Daoy (cell line): ENCODE results near the gene SPTLC1. TPM values are rescaled to one million over a fixed set of nuclear protein-coding genes. Genes with fewer than 3 reads are reported as not detected.
"Not testable (repeated sequence)": the region's sequence is repeated elsewhere in the genome, so short reads cannot be mapped to it uniquely, and the experiment has no call there.

Experiments used
- DNase-seq: peaks from one replicate; pipeline ENCODE4 v3.0.0-alpha.2; 2015; ENCODE audit warnings: low read depth
- total RNA-seq: library from RNA; depleted of rRNA; stranded (reverse); fragments of >200 nt; shearing (Covaris generic); gene quantifications from 2 replicates; pipeline ENCODE4 v1.2.3, GENCODE V29; 2014; rRNA removed

SPTLC1 gene
- total RNA-seq, result 109 and 118 TPM in 2 replicates

DNA sequence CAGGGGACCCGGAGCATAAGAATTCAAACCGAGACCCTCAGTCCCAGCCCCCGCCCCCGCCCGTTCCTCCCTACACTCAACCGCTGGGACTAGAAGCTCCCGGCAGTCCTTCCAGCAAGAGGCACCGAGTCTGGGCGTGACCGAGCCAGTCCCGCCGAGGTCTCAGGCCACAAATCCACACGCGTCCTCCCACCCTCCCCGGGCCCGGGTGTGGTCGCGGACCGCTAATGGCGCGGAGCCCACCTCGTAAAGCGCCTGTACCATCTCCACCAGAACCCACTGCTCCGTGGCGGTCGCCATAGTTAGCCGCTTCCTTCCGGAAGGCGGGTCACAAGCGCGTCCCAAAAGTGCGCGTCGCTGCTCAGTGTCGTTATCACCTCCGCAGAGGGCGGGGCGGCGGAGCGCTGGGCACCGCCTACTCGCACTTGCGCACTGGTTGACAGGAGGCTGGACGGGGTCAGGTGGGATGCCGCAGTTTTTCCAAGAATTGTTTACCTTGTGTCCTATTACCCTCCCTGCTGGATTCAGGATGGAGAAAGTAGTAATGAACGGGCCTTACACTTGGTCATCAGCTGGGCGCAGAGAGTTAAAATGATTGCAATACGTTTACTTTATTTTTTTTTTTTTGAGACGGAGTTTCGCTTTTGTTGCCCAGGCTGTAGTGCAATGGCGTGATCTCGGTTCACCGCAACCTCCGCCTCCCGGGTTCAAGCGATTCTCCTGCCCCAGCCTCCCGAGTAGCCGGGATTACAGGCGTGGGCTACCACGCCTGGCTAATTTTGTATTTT lies at the start of gene SPTLC1:
TSS of gene SPTLC1 (minus strand) at position 343 of the 788 bp plus-strand sequence. CDS start at position 300, 43 bp downstream.
- DNase-seq, result peak; percentile 98

DNA sequence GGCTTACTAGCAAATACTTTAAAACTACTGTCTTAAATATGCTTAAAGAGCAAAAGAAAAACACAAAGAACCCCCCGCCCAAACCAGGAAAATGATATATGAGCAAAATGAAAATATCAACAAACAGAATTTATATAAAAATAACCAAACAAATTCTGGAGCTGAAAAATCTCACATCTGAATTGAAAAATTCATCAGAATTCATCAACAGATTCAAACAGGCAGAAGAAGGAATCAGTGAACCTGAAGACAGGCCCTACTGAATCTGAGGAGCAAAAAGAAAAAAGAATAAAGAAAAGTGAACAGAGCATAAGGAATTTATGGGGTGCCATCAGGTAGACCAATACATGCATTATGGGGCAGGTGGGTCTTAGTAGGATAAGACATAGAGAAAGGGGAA lies 49.8 kb upstream of the SPTLC1 start:
- DNase-seq, result no peak

DNA sequence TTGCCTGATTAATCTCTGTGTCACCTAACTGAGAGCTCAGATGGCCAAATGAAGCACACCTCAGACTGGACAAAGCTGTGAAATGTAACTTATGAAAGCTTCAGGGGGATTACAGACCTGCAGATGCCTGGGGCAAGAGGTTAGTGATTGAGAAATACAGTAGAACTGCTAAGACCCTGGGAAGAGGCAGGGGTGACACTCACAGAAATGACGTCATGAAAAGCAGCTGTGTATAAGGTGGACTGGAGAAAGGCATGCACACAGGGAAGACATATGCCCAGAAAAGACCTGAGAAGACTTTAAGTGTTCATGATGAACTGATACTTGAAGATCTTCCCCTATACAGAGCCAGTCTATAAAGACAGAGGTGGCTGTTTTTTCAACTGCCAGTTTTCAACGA lies 49.3 kb upstream of the SPTLC1 start:
- DNase-seq, result no peak

DNA sequence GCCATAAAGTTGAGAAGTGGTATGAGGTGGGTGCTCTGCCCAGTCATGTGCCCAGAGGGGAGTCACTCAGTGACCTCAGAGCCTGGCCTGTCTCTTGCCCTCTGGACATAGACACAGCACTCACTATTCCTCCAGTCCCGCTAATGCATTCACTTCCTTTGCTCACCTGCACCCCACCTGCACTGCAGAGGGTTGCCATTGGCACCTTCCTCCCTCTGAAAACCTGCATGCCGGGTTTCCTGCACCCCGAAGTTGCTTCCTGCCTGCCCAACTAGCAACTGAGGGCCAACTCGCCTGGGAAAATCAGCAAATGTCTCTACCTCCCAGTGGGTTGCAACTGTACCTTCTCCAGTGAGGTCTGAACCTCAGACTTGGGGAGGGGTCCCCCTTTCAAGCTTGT lies 48.1 kb upstream of the SPTLC1 start:
- no peak for DNase-seq

DNA sequence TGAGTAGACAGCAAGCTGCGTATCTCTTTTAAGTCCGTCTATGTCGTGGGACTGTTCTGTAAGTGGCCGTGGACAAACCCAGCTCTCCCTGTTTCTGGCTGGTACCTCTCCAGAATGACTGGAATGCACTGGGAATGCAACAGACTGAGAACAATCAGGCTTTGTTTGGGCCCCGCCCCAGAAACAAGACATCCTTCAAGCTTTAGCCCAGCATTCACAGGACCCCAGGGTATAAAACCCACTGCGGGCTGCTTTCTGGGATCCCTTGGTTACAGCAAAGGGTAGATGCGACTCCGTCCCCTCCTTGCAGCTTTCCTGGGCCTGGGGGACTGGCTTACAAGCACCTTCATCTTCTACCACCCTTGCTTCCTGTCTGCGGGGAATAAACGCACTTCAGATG lies 45.6 kb upstream of the SPTLC1 start:
- no peak for DNase-seq

DNA sequence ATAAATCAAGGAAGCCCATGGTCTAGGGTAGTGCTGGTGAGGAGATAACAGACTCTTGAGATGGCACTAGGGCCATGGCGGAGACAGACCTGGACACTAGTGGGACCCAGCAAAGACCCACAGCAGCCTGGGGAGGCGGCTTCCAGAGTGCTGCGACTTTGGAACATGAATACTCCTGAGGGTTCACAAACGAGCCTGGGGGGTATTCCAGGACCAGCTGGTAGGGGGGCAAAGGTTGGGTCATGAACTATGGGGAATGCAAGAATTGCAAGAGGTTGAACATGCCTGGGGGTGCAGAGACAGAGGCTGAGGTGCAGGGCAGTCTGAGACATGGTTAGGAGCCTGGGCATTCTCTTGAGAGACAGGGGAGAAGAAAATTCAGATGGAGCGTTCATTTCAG lies 43.8 kb upstream of the SPTLC1 start:
- no peak for DNase-seq

DNA sequence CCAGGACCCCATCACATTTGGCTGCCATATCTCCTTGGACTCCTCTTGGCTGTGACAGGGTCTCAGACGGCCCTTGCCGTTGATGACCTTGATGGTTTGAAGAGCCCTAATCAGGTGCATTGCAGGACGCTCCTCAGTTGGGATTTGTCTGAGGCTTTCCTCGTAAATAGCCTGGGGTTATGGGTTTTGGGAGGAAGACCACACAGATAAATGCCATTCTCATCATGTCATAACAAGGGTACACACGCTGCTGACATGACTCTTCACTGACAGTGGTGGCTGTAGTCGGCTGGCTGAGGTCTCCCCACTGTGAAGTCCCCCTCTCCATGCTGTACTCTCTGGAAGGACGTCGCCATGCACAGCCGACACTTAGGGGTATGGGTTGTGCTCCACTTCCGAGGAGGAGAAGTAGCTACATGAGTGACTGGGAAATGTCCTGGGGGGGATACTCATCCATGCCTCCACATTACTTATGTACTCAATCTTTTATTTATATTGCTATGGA lies 42.9 kb upstream of the SPTLC1 start:
- no peak for DNase-seq

GRCh38 chr9:92155736-92156135 lies 40.5 kb upstream of the SPTLC1 start:
- DNase-seq, result not testable (repeated sequence)

DNA sequence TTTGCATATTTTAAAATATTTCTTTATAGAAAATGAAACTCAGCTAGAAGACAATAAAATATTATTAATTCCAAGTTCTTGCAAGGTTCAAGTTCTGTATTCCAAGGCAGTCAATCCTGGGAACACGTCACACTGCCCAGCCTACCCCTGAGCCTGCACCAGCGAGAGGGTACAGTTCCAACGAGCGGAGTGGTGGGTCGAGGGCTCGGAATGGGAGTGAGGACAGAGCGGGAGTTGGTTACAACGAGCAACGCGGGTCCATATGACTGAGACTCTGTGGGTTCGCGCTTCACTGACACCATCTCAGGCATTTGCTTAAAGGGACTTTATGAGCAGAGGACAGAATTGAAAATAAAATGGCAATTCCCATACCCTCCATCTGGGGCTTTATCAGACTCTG lies 40.0 kb upstream of the SPTLC1 start:
- no peak for DNase-seq

DNA sequence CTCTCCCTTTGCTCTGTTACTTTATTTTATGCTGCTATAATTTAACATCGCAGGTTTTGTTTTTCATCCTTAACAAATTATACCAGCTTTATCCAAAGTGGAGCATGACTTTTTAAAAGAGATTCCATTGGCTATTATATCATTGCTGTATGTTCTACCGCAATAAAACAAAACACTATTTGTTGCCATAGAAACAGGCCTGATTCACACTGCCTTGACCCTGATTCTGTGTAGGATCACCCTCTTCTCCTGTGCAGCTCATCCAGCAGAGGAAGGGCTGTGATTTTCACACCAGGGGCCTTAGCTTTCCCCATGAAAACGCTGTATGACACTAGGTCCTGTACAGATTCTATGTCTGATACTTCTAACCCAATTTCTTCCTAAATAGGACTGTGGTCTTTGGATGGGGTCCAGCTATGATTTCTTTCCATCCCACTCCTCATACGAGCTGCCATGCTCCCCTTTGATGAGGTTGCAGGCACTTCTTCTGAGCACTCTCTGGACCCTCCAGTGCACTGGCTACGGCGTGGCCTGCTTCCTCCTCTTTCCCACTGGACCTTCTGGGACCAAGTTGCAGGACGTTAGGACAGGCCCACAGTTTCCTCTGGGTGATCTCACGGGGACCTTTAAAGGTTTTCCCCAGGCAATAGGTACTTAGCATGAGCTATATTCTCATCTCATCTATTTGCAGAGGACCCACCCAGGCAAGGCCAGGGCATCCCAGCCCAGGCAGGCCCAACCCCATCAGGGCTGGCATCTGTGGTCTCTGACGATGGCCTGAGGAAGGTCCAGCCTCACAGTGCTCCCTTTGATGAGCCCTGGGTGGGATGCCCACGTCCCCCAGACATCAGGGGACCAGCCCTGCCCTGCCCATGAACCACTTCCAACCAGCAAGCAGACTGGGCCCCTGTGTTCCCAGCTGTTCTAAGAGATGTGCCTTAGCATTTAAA lies 38.5 kb upstream of the SPTLC1 start:
- peak; percentile 88 for DNase-seq

DNA sequence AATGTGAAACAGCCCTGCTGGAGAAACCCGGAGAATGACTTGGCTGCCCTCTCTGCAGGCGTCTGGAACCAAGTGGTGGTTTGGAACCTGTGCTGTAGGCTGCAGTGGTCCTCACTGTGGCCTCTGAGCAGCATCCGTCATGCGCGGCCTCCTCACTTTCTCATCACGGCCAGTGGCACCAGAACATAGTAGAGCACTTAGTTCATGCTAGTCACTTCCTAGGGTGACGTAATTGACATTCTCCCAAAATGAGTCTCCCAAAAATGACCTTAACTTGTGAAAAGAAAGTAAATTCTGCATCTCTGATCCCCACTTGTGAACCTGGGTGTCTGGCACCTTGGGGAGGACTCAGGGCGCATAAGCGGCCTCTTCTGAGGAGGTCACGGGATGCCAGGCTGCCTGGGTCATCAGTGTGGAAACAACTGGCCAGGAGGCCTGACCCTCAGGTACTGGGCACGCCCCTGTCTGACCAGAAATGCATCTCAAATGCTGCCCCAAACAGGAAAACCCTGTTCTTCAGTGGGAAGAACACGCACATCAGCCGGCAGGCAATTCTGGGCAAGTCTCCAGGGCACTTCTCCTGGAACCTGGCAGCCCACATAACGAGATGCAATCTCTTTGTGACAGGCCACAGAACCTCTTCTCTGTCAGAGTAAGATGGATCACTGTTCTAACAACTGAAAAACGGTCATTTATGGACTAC lies 36.6 kb upstream of the SPTLC1 start:
- DNase-seq, result peak; percentile 93

GRCh38 chr9:92150501-92151470 lies 35.6 kb upstream of the SPTLC1 start:
- DNase-seq, result not testable (repeated sequence)

DNA sequence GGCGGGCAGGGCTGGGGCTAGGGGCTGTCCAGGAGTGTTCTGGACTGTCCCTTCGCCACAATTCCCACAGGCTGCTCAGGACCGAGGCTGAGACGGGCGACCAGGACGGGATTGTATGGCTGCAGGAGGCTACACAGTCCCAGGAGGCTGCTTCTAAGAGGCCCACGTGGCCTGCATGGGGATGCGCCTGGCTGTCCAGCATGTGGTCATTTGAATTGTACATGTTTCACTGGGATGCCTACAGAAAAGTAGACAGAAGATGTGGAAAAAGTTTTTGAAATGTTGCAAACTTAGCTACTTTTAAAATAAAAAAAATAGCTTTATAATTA lies 32.6 kb upstream of the SPTLC1 start:
- no peak for DNase-seq

GRCh38 chr9:92147030-92147851 lies 32.0 kb upstream of the SPTLC1 start:
- DNase-seq, result peak; percentile 86

DNA sequence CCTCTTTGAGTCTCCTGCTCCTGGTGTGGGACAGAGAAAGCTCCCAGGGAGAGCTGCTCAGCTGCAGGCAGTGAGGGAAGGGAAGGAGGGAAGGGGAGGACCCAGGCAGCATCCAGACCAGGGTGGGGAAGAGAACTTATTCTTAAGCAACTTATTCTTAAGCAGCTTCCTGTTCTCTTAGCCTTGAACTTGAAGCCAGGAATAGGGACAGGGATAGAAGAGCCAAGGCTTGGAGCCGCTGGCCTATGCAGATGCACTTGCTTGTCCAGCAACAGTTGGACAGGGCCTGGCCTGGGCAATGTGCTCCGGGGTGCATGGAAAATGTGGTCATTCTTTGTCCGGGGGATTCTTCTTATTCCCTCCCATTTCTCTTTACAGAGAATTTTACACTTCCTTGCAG lies 31.4 kb upstream of the SPTLC1 start:
- DNase-seq, result no peak

- not testable (repeated sequence) for DNase-seq
Measured at GRCh38 chr9:92145784-92146183, 30.6 kb upstream of the SPTLC1 start.

DNA sequence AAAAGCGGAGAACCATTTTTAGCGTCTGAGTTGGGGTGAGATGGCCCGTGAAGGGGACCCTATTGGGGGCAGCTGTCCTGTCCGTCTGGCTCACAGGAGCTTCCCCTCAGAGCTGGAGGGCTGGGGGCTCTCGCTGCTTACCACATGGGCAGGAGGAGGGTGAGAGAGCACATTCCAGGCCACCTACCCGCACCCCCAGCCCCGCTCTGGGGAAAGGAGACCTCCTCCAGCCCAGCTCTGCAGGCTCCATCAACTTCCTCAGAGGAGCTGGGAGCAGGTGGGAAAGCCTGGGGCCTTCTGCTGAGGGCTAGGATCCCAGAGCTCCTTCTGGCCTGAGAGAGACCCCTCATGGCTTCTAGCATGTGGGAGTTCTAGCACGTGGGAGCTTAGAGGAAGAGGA lies 27.1 kb upstream of the SPTLC1 start:
- no peak for DNase-seq

GRCh38 chr9:92141144-92142129 lies 26.2 kb upstream of the SPTLC1 start:
- DNase-seq, result peak; percentile 45

GRCh38 chr9:92140754-92141143 lies 25.5 kb upstream of the SPTLC1 start:
- DNase-seq, result no peak
